ENCODE data around the gene STRADB. TPM values are rescaled to one million over a fixed set of nuclear protein-coding genes. Genes with fewer than 3 reads are reported as not detected.

Gene STRADB
- total RNA-seq, 1 donor from 2014 or later: 13.7 TPM

DNA sequence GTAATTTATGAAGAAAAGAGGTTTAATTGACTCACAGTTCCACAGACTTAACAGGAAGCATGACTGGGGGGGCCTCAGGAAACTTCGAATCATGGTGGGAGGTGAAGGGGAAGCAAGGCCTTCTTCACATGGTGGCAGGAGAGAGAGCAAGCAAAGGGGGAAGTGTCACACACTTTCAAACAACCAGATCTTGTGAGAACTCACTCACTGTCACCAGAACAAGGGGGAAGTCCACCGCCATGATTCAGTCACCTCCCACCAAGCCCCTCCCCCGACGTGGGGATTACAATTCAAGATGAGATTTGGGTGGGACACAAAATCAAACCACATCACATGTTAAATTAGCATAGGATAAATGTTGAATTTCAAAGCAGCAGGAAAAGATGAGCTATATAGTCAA is 56.2 kb downstream of the STRADB start:
- no peaks in the 10 kb centered on the region for H3K4me1 Mint-ChIP-seq (ENCODE audit: low read depth)
- H3K9me3 Mint-ChIP-seq (ENCODE audit: low read depth): peaks cover 16% of the 10 kb centered on the region
- TF ChIP-seq CTCF (IDR thresholded peaks at IDR 0.05): no peak
- DNase-seq (ENCODE audit: low spot score): no peak
- no peak overlapping the region for H3K4me3 Mint-ChIP-seq (ENCODE audit: unreplicated experiment)
- H3K27me3 Mint-ChIP-seq (ENCODE audit: low read depth): no peaks in the 10 kb centered on the region
- H3K27ac Mint-ChIP-seq (ENCODE audit: unreplicated experiment): no peak overlapping the region
- peaks cover 7% of the 10 kb centered on the region for H3K36me3 Mint-ChIP-seq (ENCODE audit: low read depth)

- peaks cover 8% of the 10 kb centered on the region for H3K4me1 Mint-ChIP-seq (ENCODE audit: low read depth)
- no peaks in the 10 kb centered on the region for H3K27me3 Mint-ChIP-seq (ENCODE audit: low read depth)
- DNase-seq (ENCODE audit: low spot score): no peak
- no peak overlapping the region for H3K4me3 Mint-ChIP-seq (ENCODE audit: unreplicated experiment)
- no peaks in the 10 kb centered on the region for H3K9me3 Mint-ChIP-seq (ENCODE audit: low read depth)
- no peak overlapping the region for H3K27ac Mint-ChIP-seq (ENCODE audit: unreplicated experiment)
- TF ChIP-seq CTCF (IDR thresholded peaks at IDR 0.05): no peak
- H3K36me3 Mint-ChIP-seq (ENCODE audit: low read depth): no peaks in the 10 kb centered on the region
Measured at GRCh38 chr2:201513271-201513670, 61.7 kb downstream of the STRADB start.

DNA sequence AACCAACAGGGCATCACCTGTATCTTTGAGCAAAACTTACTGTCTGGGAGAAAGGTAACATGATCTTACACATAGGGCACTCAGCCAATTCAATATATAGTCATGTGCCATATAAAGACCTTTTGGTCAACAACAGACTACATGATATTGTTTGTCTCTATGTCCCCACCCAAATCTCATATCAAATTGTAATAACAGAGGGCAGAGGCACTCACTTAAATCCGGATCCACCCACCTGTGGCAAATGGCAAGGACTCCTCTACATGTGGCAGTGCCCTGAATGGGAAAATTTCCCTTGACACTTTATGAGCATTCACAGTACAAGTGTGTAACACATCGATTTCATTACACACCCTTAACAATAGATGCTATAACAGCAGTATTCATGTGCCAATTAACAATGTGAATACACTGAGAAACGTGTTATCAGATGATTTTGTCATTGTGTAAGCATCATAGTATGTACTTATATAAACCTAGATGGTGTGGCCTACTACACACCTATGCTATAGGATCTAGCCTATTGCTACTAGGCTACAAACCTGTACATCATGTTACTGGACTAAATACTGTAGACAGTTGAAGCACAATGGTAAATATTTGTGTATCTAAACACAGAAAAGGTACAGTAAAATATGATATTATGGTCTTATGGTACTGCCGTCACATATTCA is 64.2 kb downstream of the STRADB start:
- Mint-ChIP-seq H3K9me3 (ENCODE audit: low read depth) (peaks cover 13% of the 10 kb centered on the region), H3K36me3 (ENCODE audit: low read depth) (peaks cover 2% of the 10 kb centered on the region), H3K4me3 (ENCODE audit: unreplicated experiment) (no peak overlapping the region), H3K27me3 (ENCODE audit: low read depth) (no peaks in the 10 kb centered on the region), H3K4me1 (ENCODE audit: low read depth) (peaks cover 8% of the 10 kb centered on the region), H3K27ac (ENCODE audit: unreplicated experiment) (no peak overlapping the region)
- no peak for TF ChIP-seq CTCF (IDR thresholded peaks at IDR 0.05)
- DNase-seq (ENCODE audit: low spot score): no peak

- H3K27ac Mint-ChIP-seq (ENCODE audit: unreplicated experiment): no peak overlapping the region
Measured at GRCh38 chr2:201517094-201517493, 65.6 kb downstream of the STRADB start.

DNA sequence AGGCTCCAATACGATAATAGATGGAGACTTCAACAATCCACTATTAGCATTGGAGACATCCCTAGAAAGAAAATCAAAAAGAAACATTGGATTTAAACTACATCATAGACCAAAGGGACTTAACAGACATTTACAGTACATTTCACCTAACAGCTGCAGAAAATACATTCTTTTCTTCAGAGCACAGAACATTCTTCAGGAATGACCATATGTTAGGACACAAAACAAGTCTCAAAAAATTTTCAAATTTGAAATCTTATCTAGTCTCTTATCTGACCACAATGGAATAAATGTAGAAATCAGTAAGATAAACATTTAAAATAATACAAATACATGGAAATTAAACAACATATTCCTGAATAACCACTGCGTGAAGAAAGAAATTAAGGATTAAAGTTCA is 68.7 kb downstream of the STRADB start:
- Mint-ChIP-seq H3K4me1 (ENCODE audit: low read depth) (peaks cover 4% of the 10 kb centered on the region), H3K27me3 (ENCODE audit: low read depth) (no peaks in the 10 kb centered on the region), H3K27ac (ENCODE audit: unreplicated experiment) (no peak overlapping the region), H3K4me3 (ENCODE audit: unreplicated experiment) (no peak overlapping the region), H3K9me3 (ENCODE audit: low read depth) (peaks cover 39% of the 10 kb centered on the region), H3K36me3 (ENCODE audit: low read depth) (peaks cover 5% of the 10 kb centered on the region)
- no peak for TF ChIP-seq CTCF (IDR thresholded peaks at IDR 0.05)
- DNase-seq (ENCODE audit: low spot score): no peak

More at GRCh38 chr2:201517094-201517493, 65.6 kb downstream of the STRADB start:
- Mint-ChIP-seq H3K4me3 (ENCODE audit: unreplicated experiment) (no peak overlapping the region), H3K36me3 (ENCODE audit: low read depth) (peaks cover 2% of the 10 kb centered on the region), H3K4me1 (ENCODE audit: low read depth) (peaks cover 8% of the 10 kb centered on the region), H3K27me3 (ENCODE audit: low read depth) (no peaks in the 10 kb centered on the region), H3K9me3 (ENCODE audit: low read depth) (peaks cover 19% of the 10 kb centered on the region)
- no peak for TF ChIP-seq CTCF (IDR thresholded peaks at IDR 0.05)
- DNase-seq (ENCODE audit: low spot score): no peak

All from chondrocyte (in vitro differentiated cells).